HG02763 (cell line): ENCODE measurements around the gene SPATS2L.
A peak's percentile ranks its signal among the peaks of the same experiment; 100 is the strongest.

ENCODE experiments used
- ATAC-seq: cut with Tn5 transposase; IDR thresholded peaks from one replicate; pipeline ENCODE4 v1.9.1; 2021; ENCODE audit warnings: mild to moderate bottlenecking, moderate library complexity; ENCODE audit not compliant: unreplicated experiment

SPATS2L gene

GRCh38 chr2:200373973-200374416, 67.5 kb downstream of the SPATS2L start:
- peak; percentile 87 for ATAC-seq

- ATAC-seq, result no peak
Measured at GRCh38 chr2:200376513-200377354, 70.2 kb downstream of the SPATS2L start.

GRCh38 chr2:200377355-200378336, 71.2 kb downstream of the SPATS2L start:
- no peak for ATAC-seq

GRCh38 chr2:200378652-200379290, 72.3 kb downstream of the SPATS2L start:
- no peak for ATAC-seq

- no peak for ATAC-seq
Measured at GRCh38 chr2:200379481-200380090, 73.1 kb downstream of the SPATS2L start.

GRCh38 chr2:200380091-200380561, 73.6 kb downstream of the SPATS2L start:
- no peak for ATAC-seq

- ATAC-seq, result no peak
Measured at GRCh38 chr2:200380833-200381542, 74.5 kb downstream of the SPATS2L start.

GRCh38 chr2:200382874-200383273, 76.4 kb downstream of the SPATS2L start:
- no peak for ATAC-seq

GRCh38 chr2:200383380-200384110, 77.1 kb downstream of the SPATS2L start:
- no peak for ATAC-seq

GRCh38 chr2:200385063-200385635, 78.7 kb downstream of the SPATS2L start:
- no peak for ATAC-seq

- no peak for ATAC-seq
Measured at GRCh38 chr2:200393191-200393590, 86.7 kb downstream of the SPATS2L start.

GRCh38 chr2:200394045-200394444, 87.6 kb downstream of the SPATS2L start:
- ATAC-seq, result no peak

GRCh38 chr2:200396781-200397242, 90.3 kb downstream of the SPATS2L start:
- no peak for ATAC-seq

- ATAC-seq, result no peak
Measured at GRCh38 chr2:200397785-200398184, 91.3 kb downstream of the SPATS2L start.

- no peak for ATAC-seq
Measured at GRCh38 chr2:200399046-200399445, 92.6 kb downstream of the SPATS2L start.

GRCh38 chr2:200399636-200400035, 93.1 kb downstream of the SPATS2L start:
- no peak for ATAC-seq

GRCh38 chr2:200403814-200404213, 97.3 kb downstream of the SPATS2L start:
- no peak for ATAC-seq

- no peak for ATAC-seq
Measured at GRCh38 chr2:200404615-200405014, 98.1 kb downstream of the SPATS2L start.
